GM12875 (cell line): ENCODE measurements around the gene CAND1.

Experiments used
- H3K4me3 ChIP-seq: one replicate; pipeline ENCODE4 v1.5.1; 2011; ENCODE audit warnings: low read depth, low read length, control low read depth
- TF ChIP-seq, protein P1 (sequence below): IDR thresholded peaks from 2 replicates; pipeline ENCODE4 v1.5.1; 2011; ENCODE audit warnings: low read depth, mild to moderate bottlenecking, control low read depth, inconsistent platforms, low read length, moderate library complexity, borderline replicate concordance; ENCODE audit not compliant: insufficient read depth

CAND1 gene

DNA sequence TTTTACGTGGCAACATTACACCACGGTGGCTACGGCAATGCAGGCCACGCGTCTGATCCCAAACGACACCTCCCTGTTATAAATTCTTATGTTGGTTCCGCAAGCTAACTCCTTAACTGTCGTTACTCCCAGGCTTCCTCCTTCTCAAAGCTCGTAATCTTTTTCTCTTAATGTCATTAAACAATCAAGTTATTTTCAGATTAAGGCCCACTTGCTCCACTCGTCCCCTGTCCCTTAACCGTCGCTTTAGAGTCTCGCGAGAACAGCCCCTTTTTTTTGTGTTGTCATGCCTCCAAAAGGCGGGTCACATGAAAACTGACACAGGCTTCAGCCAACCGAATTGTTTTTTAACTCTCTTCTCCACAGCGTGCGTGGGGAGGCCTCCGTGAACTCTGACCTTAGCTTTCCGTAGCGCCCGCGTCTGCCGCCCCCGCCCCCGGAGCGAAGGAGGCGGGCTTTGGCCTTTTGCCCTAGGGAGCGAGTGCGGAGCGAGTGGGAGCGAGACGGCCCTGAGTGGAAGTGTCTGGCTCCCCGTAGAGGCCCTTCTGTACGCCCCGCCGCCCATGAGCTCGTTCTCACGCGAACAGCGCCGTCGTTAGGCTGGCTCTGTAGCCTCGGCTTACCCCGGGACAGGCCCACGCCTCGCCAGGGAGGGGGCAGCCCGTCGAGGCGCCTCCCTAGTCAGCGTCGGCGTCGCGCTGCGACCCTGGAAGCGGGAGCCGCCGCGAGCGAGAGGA is at the start of gene CAND1:
Gene CAND1 (plus strand): TSS at position 463 of the 737 bp plus-strand sequence. CDS start 360 bp downstream, outside the sequence.
- TF ChIP-seq, protein P1, sequence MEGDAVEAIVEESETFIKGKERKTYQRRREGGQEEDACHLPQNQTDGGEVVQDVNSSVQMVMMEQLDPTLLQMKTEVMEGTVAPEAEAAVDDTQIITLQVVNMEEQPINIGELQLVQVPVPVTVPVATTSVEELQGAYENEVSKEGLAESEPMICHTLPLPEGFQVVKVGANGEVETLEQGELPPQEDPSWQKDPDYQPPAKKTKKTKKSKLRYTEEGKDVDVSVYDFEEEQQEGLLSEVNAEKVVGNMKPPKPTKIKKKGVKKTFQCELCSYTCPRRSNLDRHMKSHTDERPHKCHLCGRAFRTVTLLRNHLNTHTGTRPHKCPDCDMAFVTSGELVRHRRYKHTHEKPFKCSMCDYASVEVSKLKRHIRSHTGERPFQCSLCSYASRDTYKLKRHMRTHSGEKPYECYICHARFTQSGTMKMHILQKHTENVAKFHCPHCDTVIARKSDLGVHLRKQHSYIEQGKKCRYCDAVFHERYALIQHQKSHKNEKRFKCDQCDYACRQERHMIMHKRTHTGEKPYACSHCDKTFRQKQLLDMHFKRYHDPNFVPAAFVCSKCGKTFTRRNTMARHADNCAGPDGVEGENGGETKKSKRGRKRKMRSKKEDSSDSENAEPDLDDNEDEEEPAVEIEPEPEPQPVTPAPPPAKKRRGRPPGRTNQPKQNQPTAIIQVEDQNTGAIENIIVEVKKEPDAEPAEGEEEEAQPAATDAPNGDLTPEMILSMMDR: no peak
- peak within 1 kb of the TSS; percentile 81 for H3K4me3 ChIP-seq

DNA sequence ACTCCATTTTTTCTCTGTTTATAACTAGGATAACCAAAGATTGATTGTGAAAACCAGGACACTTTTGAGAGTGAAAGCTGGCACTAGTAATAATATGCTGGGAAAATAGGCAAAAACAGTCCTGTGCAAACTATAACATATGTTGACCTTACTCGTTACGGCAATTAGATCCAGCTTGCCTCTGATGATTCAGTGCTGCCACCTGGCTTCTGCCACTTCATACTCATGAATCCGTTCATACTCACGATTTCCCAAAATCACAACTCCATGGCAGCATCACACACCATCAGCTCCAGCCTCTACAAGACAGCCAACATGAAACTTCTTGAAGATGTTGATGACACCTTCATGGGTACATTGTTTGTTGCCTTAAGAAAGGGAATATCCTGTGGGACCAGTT is 49.1 kb upstream of the CAND1 start:
- TF ChIP-seq, protein P1: no peak; the same call in 1 of the 2 replicates
- H3K4me3 ChIP-seq: no peak overlapping the region

DNA sequence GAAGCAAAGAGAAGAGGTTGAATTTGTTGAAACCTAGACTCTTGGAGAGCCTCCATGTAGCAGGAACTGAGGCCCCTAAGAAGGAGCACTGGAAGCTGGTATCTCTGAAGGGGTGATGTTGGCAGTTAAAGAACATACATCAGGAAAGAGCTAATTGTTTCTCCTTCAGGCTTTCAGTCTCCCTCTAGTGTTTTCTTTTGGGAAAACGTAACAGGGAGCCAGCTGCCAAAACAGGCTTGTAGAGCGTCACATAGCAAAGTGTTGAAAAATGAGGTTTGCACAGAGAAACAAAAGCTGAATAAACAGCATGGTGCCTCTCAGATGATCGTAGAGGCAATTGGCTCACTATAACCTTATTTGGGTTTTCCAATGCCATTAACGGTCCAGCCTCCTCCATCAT is 46.9 kb upstream of the CAND1 start:
- no peak overlapping the region for H3K4me3 ChIP-seq
- TF ChIP-seq, protein P1: peak; percentile 21; the same call in 1 of the 2 replicates

DNA sequence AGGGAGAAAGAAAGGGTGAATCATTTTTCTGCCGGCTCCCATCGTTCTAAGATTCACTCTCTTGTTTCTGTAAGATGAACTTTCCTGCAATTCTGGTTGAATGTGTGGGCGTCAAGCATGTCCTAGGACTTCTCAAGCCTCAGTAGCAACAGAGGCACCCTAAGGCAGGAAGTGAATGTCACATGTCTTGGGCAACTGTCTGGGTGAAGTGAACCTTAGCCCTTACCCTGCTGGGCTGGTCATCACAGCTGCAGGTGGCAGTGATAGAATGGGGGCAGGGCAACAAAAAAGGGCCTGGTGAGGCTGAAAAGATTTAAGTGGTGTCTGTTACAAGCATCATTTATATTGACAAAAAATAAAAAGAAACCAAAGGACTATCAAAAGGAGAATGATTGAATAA is 45.9 kb upstream of the CAND1 start:
- no peak overlapping the region for H3K4me3 ChIP-seq
- TF ChIP-seq, protein P1: no peak

DNA sequence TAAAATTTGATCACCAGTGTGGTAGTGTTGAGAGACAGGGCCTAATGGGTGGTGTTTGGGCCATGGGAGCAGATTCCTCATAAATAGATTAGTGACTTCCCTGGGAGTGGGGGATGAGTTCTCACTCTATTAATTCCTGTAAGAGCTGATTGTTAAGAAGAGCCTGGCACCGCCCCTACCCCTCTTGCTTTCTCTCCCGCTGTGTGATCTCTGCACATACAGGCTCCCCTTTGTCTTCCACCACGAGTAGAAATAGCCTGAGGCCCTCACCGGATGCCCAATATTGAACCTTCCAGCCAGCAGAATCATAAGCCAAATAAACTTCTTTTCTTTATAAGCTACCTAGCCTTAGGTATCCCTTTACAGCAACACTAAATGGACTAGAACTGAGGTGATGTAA is 31.9 kb upstream of the CAND1 start:
- TF ChIP-seq, protein P1: no peak
- no peak overlapping the region for H3K4me3 ChIP-seq

DNA sequence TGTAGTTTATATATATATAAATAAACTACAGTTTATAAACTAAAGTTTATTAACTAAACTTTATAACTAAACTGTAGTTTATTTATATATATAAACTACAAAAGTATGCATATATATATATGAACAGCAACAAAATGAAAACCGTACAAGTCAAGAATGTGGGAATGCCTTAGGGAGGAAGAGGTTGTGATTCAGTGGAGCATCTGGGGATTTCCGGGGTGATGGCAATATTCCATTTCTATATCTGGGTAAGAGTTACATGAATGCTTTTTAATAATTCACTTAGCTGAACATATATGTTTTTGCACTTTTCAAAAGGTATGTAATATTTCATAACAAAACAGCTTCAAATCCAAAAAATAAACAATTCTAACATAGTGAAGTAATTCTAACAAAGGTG is 30.1 kb upstream of the CAND1 start:
- TF ChIP-seq, protein P1: no peak
- H3K4me3 ChIP-seq: no peak overlapping the region

DNA sequence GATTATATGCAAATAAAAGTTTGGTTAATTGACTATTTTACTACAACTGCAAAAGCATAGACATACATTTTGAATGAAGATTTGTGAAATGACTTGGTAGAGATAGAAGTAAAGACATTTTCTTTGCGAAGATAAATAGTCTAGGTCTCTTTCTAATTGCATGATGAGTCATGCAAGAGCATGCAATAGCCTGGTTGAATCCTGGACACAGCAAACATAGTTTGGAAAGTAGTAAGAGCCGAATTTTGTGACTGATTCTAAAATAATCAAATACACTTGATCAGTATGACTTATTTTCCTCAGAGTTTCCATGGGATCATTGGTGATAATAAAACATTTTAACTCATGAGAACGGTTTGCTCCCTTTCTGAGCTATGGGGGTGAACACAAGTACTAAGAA is 27.7 kb upstream of the CAND1 start:
- no peak overlapping the region for H3K4me3 ChIP-seq
- TF ChIP-seq, protein P1: no peak
